GM21528 (cell line): ENCODE results near the gene ACTL6B.
"Not testable (repeated sequence)": the region's sequence is repeated elsewhere in the genome, so short reads cannot be mapped to it uniquely, and the experiment has no call there.

Experiments
- ATAC-seq: cut with Tn5 transposase; IDR thresholded peaks from one replicate; pipeline ENCODE4 v1.9.1; 2021; ENCODE audit warnings: mild to moderate bottlenecking, moderate library complexity; ENCODE audit not compliant: unreplicated experiment, low FRiP score

The ACTL6B gene

DNA sequence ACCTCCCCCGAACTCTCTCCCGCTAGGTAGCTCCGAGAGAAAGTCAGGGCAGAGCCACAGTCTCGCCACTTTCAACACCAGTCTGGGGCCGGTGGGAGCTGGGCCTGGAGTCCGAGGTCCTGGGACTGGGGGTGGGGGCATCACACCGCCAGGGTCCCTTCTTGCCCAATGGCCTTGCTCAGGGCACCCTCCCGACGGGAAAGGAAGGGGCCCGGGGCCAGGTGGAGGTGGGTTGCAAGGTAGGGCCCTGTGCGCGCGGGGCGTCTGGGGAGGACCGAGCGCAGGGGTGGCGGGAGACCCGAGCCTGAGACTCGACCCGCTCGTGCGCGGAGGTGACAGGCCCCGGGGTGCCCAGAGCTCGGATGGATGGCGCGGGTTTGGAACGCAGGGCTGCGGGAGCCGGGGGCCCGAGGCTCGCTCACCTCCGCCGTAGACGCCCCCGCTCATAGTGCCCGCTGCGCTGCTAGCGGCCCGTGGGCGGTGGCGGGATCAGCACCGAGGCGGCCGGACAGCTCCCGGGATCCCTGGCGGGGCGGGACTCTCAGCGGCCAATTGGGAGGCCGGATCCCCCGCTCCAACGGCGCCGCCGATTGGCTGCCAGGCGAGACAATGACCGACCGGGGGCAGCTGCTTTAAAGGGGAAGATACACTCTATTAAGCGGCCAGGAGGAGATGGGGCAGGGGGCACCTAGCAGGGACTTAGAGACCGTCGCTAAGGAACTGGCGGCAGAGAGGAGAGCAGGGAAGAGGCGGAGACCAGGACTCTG is at the start of gene ACTL6B:
Gene ACTL6B (minus strand): TSS at position 541 of the 767 bp plus-strand sequence. CDS start 94 bp downstream, at position 447.
- ATAC-seq: no peak

- peak; percentile 67 for ATAC-seq
Observed at GRCh38 chr7:100705320-100705752, 49.1 kb upstream of the ACTL6B start.

GRCh38 chr7:100701089-100701488 is 44.8 kb upstream of the ACTL6B start:
- ATAC-seq: not testable (repeated sequence)

- ATAC-seq: no peak
Observed at GRCh38 chr7:100699018-100699417, 42.8 kb upstream of the ACTL6B start.

DNA sequence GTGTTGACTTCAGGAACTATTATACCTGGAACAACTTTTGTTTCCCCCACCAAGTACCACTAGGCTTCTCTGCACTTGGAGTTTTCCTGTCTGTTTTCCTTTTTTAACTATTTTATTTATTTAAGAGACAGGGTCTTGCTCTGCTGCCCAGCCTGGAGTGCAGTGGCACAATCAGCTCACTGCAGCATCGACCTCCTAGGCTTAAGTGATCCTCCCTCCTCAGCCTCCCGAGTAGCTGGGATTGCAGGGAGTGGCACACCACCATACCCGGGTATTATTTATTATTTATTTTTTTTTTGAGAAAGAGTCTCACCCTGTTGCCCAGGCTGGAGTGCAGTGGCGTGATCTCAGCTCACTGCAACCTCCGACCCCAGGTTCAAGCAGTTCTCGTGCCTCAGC is 39.9 kb upstream of the ACTL6B start:
- no peak for ATAC-seq

GRCh38 chr7:100694098-100694745 is 38.0 kb upstream of the ACTL6B start, which contains the start of gene GIGYF1:
Gene GIGYF1 (minus strand): TSS chr7:100694250. CDS start chr7:100688238, 6,012 bp downstream.
- ATAC-seq: peak; percentile 41

- peak; percentile 33 for ATAC-seq
Observed at GRCh38 chr7:100693312-100694097, 37.3 kb upstream of the ACTL6B start.

DNA sequence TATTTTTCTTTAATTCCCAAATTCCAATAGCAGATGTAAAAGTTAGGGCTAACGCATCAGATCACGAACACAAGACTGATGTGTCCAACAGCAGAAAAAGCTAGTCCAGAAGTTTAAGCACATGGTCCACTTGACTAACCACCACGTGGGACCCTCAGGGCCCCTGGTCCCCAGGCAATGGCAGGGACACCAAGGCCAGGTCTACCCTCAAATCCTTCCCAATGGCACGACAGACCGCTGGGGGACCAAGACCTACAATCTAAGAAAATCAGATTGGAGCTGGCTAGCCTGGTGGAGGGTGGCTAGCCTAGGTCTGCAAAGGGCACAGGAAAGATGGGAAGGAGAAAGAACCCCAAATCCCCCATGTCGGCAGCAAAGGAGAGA is 36.3 kb upstream of the ACTL6B start:
- ATAC-seq: no peak

GRCh38 chr7:100691676-100692577 is 35.7 kb upstream of the ACTL6B start:
- no peak for ATAC-seq

DNA sequence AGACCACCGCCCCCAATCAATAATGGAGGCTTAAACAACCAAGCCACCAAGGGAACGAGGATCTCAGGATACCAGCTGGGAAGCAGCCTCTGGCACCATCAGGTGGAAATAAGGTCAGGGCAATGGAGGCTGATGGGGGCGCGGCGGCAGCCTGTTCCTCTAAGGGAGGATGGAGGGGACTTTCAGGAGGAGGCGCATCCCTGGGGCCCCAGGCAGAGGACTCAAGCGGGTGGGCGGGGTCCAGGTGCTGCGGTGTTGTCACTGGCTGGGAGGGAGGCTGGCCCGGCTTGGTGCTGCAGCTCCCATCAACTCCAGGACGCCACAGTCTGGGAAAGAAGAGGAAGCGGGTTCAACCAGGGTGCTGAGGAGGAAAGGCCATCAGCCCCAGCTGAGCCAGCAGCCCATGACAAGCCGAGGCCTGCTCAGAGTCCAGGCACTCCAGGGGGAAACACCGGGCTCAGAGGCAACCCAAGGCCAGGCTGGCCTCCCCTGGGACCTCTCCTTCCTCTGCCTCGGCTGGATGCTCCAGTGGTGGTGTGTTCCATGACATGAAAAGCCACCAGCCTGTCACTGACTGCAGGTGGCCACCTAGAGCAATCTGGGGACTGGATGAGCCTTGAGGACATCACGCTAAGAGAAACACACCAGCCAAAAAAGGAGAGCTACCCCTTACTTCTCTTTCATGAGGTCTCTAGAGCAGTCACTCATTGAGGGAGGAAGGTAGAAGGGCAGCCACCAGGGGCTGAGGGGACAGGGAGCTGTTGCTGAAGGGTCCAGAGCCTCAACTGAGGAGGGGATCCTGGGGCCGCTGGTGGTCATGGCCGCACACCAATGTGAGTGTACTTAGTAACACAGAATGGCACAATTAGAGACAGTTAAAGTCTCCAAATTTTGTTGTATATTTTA is 33.2 kb upstream of the ACTL6B start:
- no peak for ATAC-seq

- no peak for ATAC-seq
Observed at GRCh38 chr7:100688326-100688860, 32.1 kb upstream of the ACTL6B start.

GRCh38 chr7:100687751-100688300 is 31.6 kb upstream of the ACTL6B start:
- ATAC-seq: no peak

DNA sequence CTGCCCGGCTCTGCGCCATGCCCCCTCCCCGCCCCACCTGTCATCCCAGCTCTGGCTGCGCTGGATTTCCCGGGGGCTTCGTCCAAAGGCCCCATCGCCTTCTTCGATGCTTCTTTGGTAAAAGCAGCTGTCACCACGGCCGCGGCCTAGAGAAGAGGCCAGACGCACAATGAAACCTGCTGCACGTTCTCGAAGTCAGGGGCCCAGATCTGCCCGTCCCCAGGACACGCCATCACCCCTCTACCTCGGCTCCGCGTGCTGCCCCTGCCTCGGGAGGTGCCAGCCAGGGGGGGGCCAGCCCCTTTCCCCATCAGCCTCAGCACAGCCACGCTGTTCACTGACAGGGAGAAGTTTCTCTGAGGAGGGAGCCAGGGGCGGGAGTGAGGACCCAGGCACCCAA is 31.0 kb upstream of the ACTL6B start:
- ATAC-seq: no peak

- no peak for ATAC-seq
Observed at GRCh38 chr7:100686822-100687211, 30.6 kb upstream of the ACTL6B start.

GRCh38 chr7:100686201-100686821 is 30.1 kb upstream of the ACTL6B start:
- ATAC-seq: no peak

- ATAC-seq: no peak
Observed at GRCh38 chr7:100685631-100686145, 29.4 kb upstream of the ACTL6B start.

DNA sequence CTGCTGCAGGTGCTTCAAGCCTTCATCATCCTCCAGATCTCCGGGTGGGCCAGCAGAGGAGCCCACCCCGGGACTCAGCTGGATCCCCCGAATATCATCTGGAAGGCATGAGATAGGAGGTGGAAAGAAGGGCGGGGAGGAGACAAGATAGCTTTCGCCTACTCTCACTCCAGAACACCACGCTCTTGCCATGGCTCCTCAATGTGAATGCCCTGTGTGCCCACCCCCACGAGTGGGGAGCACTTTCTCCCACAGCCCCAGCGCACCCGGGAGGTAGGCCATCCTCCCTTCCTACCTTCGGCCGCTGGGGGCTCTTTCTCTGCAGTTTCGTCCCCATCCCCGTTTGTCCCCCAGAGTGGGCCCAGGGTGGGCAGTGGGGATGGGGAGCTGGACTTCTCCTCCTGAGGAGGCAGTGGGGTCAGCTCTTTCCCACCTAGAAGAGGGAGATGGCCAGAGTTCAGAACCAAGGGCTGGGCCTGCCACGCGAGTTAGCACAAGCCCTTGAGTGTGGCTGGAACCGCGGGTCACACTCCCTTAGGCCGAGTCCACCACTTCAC is 28.9 kb upstream of the ACTL6B start:
- ATAC-seq: no peak
